Breast epithelium (tissue), 4 donors: ENCODE measurements around the gene SIT1. TPM values are rescaled to one million over a fixed set of nuclear protein-coding genes. Genes with fewer than 3 reads are reported as not detected.

Source experiments
- DNase-seq, 2 donors: peaks; one replicate each; pipeline ENCODE4 v3.0.0-alpha.2; 2019; ENCODE audit warnings: low spot score in 2 of 2
- H3K27ac ChIP-seq, 2 donors: fragments of 200-600 bp; sonication (generic) in 1 of 2; one replicate each; pipeline ENCODE4 v1.5.1; 2016 to 2019; ENCODE audit warnings: mild to moderate bottlenecking in 1 of 2
- H3K27me3 ChIP-seq, 2 donors: fragments of 200-600 bp; sonication (generic) in 1 of 2; one replicate each; pipeline versions ENCODE4 v1.5.1 to v1.6.0; 2017 to 2019; ENCODE audit warnings: control low read depth in 1 of 2, mild to moderate bottlenecking in 1 of 2
- H3K36me3 ChIP-seq: fragments of 200-600 bp; one replicate; pipeline ENCODE4 v1.5.1; 2019
- H3K4me1 ChIP-seq, 2 donors: fragments of 200-600 bp; sonication (generic); one replicate each; pipeline ENCODE4 v1.5.1; 2016 to 2019; ENCODE audit warnings: control low read depth in 1 of 2
- H3K4me3 ChIP-seq, 3 donors: fragments of 200-600 bp; sonication (generic); 1 replicate in 2 of 3; 2 replicates in 1 of 3; pipeline ENCODE4 v1.5.1; 2016 to 2019; ENCODE audit warnings: mild to moderate bottlenecking in 3 of 3, moderate library complexity in 2 of 3
- H3K9me3 ChIP-seq, 2 donors: fragments of 200-600 bp; sonication (generic) in 1 of 2; one replicate each; pipeline ENCODE4 v1.5.1; 2016 to 2019; ENCODE audit warnings: control low read depth in 1 of 2
- CTCF ChIP-seq, 3 donors: fragments of 450-650 bp; IDR thresholded peaks; one replicate each; pipeline ENCODE4 v1.5.1; 2016 to 2017; ENCODE audit warnings: antibody characterized with exemption in 3 of 3, mild to moderate bottlenecking in 3 of 3, moderate library complexity in 3 of 3
- POLR2A ChIP-seq: fragments of 450-650 bp; IDR thresholded peaks from one replicate; pipeline ENCODE4 v1.6.1; 2016; ENCODE audit warnings: antibody characterized with exemption, mild to moderate bottlenecking, moderate library complexity
- POLR2AphosphoS5 ChIP-seq, 3 donors: sonication (generic); formaldehyde crosslinking; IDR thresholded peaks; one replicate each; pipeline ENCODE4 v1.6.1; 2017; ENCODE audit warnings: antibody characterized with exemption in 3 of 3
- intact Hi-C: fragments of 100-400 bp; cut with DNase I; formaldehyde crosslinking; loops from one replicate; pipeline ENCODE4 v1.15.1; 2023; ENCODE audit warnings: low total_unique reads
- total RNA-seq, 3 donors: library from RNA; depleted of rRNA; stranded (reverse); fragments of >200 nt; gene quantifications; one replicate each; pipeline ENCODE4 v1.1.0, GENCODE V29; 2016

SIT1 gene
- total RNA-seq, 3 donors from 2014 or later: 1.2 to 3.2 (median 1.3) TPM

DNA sequence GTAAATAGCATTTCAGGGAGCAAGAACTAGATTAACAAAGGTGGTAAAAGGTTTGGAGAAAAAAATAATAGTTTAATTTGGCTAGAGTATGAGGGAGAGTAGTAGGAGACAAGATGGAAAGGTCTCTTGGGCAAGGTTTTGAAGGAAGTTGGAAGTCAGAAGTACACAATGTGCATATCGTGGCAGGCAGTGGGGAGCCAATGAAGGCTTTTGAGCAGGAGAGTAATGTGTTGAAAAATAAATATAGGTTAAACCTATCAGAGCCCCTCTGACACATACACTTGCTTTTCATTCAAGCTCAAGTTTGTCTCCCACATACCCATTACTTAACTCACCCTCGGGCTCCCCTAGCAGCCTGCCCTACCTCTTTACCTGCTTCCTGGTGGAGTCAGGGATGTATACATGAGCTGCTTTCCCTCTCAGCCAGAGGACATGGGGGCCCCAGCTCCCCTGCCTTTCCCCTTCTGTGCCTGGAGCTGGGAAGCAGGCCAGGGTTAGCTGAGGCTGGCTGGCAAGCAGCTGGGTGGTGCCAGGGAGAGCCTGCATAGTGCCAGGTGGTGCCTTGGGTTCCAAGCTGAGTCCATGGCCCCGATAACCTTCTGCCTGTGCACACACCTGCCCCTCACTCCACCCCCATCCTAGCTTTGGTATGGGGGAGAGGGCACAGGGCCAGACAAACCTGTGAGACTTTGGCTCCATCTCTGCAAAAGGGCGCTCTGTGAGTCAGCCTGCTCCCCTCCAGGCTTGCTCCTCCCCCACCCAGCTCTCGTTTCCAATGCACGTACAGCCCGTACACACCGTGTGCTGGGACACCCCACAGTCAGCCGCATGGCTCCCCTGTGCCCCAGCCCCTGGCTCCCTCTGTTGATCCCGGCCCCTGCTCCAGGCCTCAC is 22.6 kb upstream of the SIT1 start, which contains the start of gene CA9:
TSS of gene CA9 (plus strand) at position 797 of the 893 bp plus-strand sequence. CDS start at position 829, 32 bp downstream.
- Histone ChIP-seq H3K4me3 (no peak within 1 kb of the TSS), H3K36me3 (no peaks in the 10 kb centered on the region), H3K27ac (no peak within 1 kb of the TSS), H3K9me3 (no peaks in the 10 kb centered on the region), H3K27me3 (no peaks in the 10 kb centered on the region), H3K4me1 (peaks cover 0 to 4% of the 10 kb centered on the region in 2 donors)
- no peak for DNase-seq
- TF ChIP-seq POLR2AphosphoS5 (IDR thresholded peaks at IDR 0.05) (no peak), POLR2A (no peak), CTCF (IDR thresholded peaks at IDR 0.05) (no peak)
- intact Hi-C loops: no loop called here

- Histone ChIP-seq H3K36me3 (no peaks in the 10 kb centered on the region), H3K4me3 (no peak overlapping the region), H3K4me1 (no peaks in the 10 kb centered on the region), H3K9me3 (no peaks in the 10 kb centered on the region), H3K27me3 (no peaks in the 10 kb centered on the region), H3K27ac (peak overlapping the region in 1 of 2 donors; percentile 27)
- intact Hi-C loops: no loop called here
- DNase-seq: no peak
- no peak for TF ChIP-seq CTCF (IDR thresholded peaks at IDR 0.05)
Measured at GRCh38 chr9:35669331-35670145, 18.8 kb upstream of the SIT1 start.

DNA sequence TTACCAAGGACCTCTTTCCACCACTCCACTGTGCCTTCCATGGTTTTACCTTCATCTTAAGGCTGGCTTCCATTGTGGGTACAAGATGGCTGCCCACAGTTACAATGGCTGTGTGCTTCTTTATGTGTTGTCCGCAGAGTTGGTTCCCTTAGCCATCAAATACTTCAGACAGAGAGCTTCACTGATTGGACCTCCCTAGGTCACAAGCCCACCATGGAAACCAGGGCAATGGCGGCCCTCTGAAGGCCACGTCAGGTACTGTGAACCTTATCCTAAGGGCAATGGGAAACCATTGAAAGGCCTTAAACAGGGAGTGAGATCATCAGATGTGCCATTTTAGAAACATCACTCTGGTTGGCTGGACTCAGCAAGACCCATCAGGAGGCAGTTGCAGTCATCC is 17.2 kb upstream of the SIT1 start:
- no peaks in the 10 kb centered on the region for H3K36me3 ChIP-seq
- H3K4me1 ChIP-seq: no peaks in the 10 kb centered on the region

DNA sequence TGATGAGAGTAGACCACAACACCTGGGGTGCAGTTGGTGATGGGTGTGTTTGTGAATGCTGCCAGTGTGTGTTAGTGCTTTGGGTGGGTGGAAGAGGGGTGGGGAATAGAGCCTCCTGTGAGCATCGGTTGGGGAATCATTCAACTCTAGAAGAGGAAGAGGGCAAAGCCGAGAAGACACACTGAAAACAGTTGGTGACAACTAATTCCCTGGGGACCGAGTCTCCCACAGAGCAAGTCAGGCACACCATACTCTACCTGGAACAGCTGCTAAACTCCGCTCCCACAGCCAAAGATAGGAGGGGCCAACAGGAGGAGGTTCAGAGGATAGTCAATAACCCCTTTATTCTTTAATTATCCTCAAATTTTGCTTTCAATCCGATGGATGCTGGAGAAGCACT is 15.8 kb upstream of the SIT1 start:
- DNase-seq: no peak
- Histone ChIP-seq H3K27me3 (no peaks in the 10 kb centered on the region), H3K9me3 (no peaks in the 10 kb centered on the region), H3K4me1 (no peaks in the 10 kb centered on the region), H3K4me3 (no peak overlapping the region), H3K36me3 (no peaks in the 10 kb centered on the region), H3K27ac (no peak overlapping the region)
- intact Hi-C loops: no loop called here
- TF ChIP-seq POLR2A: no peak
- TF ChIP-seq POLR2AphosphoS5 (IDR thresholded peaks at IDR 0.05): no peak
- no peak for TF ChIP-seq CTCF (IDR thresholded peaks at IDR 0.05)

More for the DNA sequence above, 17.2 kb upstream of the SIT1 start:
- Histone ChIP-seq H3K27ac (no peak overlapping the region), H3K4me3 (no peak overlapping the region), H3K27me3 (no peaks in the 10 kb centered on the region), H3K9me3 (no peaks in the 10 kb centered on the region)
- TF ChIP-seq CTCF (IDR thresholded peaks at IDR 0.05): no peak
- no peak for TF ChIP-seq POLR2A
- no peak for TF ChIP-seq POLR2AphosphoS5 (IDR thresholded peaks at IDR 0.05)
- intact Hi-C loops: no loop called here
- DNase-seq: no peak

DNA sequence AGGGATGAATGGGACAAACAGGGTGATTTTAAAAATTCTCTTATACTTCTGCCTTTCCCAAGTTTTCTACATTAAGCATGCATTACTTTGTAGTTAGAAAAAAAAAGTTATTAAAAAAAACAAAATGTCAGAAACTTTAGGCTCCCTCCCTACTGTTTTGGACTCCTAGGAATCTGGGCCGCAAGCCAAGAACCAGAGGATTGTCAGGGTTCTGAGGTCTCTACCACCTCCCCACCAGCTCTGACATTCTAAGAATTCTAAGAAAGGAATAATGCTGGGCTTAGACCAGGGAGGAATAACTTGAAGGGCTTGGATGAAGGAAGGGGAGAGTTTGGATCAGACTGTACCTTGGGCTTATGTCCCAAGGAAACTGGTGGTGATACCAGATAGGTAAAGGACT is 15.3 kb upstream of the SIT1 start:
- intact Hi-C loops: no loop called here
- no peaks in the 10 kb centered on the region for H3K27me3 ChIP-seq
- TF ChIP-seq POLR2A: no peak
- no peak for TF ChIP-seq POLR2AphosphoS5 (IDR thresholded peaks at IDR 0.05)
- no peak for TF ChIP-seq CTCF (IDR thresholded peaks at IDR 0.05)
- no peak overlapping the region for H3K4me3 ChIP-seq
- H3K36me3 ChIP-seq: no peaks in the 10 kb centered on the region
- no peaks in the 10 kb centered on the region for H3K9me3 ChIP-seq
- no peak overlapping the region for H3K27ac ChIP-seq
- H3K4me1 ChIP-seq: no peaks in the 10 kb centered on the region
- DNase-seq: no peak
